ENCODE data around the gene MDH1B.
A peak's percentile ranks its signal among the peaks of the same experiment; 100 is the strongest.
"Not testable (repeated sequence)": the region's sequence is repeated elsewhere in the genome, so short reads cannot be mapped to it uniquely, and the experiment has no call there.

Gene MDH1B

DNA sequence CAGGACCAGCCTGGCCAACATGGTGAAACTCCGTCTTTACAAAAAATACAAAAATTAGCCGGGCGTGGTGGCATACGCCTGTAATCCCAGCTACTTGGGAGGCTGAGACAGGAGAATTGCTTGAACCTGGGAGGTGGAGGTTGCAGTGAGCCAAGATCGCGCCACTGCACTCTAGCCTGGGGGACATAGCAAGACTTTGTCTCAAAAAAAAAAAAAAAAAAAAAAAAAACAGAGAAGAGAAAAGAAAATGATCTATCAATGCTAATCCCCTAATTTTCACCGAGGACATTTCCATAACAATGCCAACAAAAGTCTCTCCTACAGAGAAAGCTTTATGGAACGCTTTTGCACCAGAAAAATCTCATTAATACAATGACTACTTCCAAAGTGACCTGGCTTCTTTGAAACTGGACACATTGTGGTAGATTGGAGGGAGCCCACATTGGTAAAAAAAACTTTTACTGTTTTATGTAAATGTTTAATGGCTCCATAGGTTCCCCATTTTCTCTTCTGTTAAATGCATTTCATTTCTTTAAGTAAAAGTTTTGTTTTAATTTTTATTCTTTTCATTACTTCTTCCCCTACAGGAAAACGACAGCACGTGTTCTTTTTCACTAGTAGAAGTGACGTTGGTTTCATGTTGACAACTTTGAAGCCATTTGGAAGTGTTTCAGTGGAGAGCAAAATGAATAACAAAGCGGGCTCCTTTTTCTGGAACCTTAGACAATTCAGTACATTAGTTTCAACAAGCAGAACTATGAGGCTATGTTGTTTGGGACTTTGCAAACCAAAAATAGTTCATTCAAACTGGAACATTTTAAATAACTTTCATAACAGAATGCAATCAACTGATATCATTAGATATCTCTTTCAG is 1.2 kb upstream of the MDH1B start:
- DNase-seq (ENCODE audit: low spot score) = no peak

DNA sequence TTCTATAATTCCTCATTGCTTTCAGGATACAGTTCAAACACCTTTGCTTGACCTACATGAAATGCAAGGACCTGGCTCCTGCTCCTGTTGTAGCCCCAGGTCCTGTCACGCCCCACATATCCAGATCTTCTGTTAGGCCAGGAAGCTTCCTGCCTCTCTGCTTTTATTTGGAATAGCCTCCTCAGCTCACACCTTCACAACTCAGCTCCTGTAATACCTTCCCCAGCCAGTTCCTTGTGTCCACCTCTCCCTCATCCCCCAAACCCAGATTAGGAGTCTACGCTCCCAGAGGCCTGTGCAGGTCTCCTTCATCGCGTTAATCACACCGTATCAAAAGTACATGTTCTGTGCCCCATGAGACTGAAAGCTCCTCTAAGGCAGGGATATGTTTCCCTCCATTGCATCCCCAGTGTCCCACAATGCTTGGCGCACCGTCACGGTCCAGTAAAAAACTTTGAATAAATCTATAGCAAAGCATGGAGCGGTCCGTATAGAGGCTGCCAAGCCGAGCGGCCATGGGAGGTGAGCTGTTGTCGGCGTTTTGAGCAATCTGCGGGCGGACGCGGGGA is 371 bp downstream of the MDH1B start:
- no peak for DNase-seq (ENCODE audit: low spot score)

DNA sequence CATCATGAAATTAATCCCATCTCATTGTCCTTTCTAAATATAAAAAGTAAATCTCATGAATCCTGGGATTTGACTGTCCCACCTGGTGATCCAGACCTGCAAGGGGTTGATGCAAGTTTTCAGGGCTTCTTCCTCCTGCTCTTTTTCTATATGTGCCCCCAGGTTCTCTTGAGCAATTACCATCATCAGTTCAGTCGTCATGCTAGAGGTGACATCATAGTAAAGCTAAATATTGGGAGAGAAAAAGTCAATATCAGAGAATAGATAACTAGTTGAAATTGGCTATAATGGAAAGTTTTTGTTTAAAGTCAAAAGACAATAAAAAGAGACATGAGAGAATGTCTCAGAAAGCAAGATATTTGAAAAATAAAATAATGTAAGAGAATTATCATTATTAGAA is 8.3 kb downstream of the MDH1B start:
- no peak for DNase-seq (ENCODE audit: low spot score)

DNA sequence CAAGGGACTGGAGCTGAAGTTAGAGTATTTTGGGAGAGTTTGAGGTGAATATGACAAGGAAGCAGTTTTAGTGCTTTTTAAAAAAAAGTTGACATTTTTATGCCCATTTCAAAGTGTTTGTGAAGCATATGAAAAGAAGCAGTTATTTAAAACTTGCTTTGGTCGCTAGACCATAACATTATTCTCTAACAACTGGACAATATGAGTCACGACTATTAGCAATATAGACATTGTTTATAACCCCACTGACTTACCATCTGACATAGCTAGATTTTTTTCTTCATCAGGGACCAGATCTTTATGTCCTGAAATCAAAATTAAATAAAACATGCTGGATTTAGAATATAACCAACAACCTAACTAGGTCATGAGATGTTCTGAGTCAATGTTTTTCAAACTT is 24.3 kb downstream of the MDH1B start:
- DNase-seq (ENCODE audit: low spot score) = no peak

DNA sequence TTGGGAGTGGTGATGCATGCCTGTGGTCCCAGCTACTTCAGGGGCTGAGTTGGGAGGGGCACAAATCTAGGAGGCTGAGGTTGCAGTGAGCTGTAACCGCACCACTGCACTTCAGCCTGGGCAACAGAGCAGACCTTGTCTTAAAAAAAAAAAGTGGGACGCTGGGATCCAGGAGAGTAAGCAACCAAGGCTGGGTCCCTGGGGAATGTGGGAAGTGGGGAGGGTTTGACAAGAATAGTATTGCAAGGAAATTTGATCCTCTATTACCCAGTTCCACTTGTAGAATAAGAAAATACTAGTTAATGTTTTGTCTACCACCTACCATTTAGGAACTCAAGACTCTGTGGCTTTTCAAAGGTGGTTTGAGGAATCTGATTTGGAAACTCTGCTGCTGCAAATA is 25.9 kb downstream of the MDH1B start:
- no peak for DNase-seq (ENCODE audit: low spot score)

DNA sequence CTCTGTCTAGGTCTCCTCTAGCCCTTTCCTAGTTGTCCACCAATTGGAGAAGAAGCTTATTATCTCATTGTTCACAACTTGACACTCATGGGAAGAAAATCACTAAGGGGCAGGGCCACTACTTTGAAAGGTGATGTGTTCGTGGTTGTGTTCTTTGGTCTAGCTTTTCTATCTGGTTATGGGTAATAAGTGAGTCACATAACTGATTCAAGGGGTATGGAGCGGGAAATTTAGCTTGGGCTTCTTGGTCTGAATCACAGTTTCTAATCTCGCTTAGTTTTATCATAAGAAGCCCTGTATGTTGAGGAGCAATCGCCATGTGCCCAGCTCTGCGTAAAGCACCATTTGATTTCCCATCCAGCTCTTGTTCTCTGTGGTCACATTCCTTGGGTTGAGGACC is 28.2 kb downstream of the MDH1B start:
- DNase-seq (ENCODE audit: low spot score) = no peak

DNA sequence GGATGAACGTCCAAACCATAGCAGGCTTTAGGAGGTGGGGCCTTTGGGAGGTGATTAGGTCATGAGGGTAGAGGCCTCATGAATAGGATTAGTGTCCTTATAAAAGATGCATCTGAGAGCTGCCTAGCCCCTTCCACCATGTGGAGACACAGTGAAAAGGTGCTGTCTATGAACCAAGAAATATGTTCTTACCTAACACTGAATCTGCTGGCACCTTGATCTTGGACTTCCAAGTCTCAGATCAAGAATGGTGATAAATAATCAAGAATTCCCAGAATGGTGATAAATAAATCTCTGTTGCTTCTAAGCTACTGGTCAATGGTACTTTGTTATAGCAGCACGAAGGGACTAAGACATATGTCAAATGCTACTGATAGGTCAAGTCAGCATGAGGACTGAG is 31.8 kb downstream of the MDH1B start:
- DNase-seq (ENCODE audit: low spot score) = no peak

DNA sequence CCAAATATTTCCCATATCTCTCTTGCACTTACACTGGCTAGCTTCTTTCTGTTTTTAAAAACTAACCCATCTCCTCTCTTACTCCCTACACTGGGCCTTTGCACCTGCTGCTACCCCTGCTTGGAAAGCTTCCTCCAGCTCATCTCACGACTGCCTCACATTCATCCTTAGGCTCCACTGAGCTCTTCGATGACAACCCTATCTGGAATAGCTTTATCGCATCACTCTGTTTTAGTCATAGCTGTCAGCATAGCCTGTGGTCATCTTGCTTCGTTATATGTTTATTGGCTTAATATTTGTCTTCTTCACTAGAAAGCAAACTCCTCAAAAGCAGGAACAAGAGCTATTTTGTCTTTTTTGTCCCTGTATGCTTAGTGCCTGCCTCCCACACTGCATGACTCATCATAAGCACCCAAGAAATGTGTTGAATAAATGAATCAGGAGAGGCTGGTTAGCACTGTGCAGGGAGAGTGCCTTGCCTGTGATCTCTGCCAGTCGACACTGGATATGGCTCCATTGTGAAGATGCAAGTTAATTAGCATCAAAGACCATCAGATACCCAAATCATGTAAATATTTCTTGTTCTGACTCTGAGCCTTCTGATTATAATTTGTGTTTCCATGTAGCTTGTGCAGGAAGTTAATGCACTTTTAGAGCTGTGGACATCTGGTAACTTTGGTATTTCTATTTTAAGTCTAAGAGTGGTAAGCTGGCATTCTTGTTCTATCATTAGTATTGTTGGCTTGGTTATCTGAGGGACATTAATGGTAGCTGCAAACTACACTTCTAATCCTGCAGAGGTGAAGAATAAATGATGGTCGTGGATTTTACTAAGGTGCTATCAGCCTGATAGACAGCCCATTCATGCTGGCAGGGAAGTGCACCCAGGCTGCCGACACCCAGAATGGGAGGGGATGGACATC is 36.6 kb downstream of the MDH1B start:
- no peak for DNase-seq (ENCODE audit: low spot score)

DNA sequence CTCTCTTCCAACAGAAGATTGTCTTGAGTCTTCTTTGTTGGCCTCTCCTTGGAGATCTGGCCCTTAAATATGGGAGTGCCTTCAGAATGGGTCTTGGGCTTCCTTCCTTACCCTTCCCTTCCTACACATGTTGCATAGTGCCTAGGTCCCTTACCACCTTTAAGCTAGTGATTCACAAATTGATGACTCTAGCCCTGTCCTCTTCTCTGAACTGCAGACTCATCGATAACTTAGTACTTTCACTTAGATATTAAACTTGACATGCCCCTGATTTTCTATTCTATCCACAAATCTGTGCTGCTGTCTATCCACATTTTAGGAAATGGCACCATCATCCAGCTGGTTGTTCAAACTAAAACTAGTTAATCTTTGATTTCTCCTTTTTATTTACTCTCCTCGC is 37.8 kb downstream of the MDH1B start:
- no peak for DNase-seq (ENCODE audit: low spot score)

DNA sequence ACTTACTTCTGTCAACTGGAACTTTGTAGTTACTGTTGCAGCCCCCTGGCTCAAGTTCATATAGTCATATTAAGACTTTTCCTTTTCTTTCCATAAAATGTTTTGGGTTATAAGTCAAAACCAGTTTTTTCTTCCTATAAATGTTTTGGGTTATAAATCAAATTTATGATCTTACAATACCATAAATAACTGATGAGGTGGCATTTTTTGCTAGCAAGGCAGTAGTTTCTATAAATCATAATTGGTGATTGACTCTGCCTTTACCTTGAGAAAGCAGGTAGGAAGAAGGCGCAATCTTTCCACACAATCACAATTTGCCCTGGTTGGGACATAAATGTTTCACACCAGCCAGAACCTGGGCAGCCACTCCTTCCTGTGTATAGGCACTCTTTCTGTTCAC is 41.8 kb downstream of the MDH1B start:
- no peak for DNase-seq (ENCODE audit: low spot score)

DNA sequence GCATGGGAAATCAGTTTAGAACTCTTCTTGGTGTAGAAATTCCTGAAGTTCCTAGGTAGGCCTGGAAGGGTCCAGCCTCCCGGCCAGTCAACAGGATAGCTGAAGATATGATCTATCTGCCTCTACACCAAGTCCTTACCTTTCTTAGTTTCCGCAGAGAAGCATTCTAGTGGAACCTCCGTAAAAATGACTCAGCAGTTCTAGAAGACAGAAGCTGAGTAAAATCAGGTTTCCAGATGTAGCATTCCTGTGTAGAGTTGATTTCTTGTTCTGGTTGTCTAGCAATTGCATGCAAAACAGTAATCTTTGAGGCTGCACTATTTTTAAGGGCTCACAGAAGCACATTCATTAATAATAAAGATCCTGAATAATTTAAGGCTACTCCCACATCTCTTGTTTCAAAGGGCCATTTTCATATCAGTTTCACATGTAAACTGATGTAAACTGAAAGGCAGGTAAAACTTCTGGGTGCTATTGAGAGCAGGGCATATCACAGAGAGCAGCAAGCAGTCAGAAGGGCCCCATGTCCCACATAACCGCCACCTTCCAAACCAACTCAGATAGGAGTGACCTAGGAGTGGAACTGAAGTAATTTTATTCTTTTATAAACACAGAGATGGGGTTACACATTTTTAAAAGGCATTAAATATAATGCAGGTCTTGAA is 43.7 kb downstream of the MDH1B start:
- no peak for DNase-seq (ENCODE audit: low spot score)

DNA sequence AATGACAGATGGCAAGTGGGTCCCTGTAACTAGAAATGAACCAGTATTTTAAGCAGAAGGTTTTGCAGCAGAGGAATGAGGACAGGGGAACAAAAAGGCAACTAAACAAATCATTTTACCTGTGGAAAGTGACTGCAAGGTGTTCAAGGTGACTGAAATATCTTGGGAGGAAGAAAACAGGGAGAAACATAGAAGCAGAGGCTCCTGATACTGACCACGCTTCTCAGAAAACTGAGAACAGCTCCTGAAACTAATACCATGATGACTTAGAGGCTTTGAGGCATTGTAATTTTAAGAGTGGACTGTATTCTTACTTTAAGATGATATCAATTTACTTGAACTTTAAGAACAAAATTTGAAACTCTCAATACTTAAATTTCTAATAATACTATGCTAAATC is 46.8 kb downstream of the MDH1B start, which contains the start of gene DYTN:
Gene DYTN, minus strand, starts transcription at position 101 of the 400 bp plus-strand sequence. CDS start 117 bp downstream, outside the sequence.
- DNase-seq (ENCODE audit: low spot score) = no peak

DNA sequence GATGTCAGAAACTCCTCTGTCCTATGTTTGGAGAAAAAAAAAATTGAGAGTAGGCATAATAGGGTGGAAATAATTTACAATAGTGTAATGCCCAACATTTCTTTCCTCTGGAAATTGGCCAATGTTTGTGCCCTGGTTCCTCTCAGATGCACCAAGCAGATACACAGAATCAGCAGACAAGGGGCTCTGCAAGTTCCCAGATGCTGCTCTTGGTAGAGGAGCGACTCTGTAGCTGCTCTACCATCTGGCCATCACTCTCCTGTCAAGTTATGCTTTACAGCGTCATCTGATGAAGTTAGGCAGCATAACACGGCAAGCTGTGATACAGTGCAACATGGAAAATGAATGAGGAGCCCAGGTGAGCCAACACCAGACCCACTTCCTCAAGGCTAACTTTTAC is 48.5 kb downstream of the MDH1B start:
- peak; percentile 40 for DNase-seq (ENCODE audit: low spot score)

DNA sequence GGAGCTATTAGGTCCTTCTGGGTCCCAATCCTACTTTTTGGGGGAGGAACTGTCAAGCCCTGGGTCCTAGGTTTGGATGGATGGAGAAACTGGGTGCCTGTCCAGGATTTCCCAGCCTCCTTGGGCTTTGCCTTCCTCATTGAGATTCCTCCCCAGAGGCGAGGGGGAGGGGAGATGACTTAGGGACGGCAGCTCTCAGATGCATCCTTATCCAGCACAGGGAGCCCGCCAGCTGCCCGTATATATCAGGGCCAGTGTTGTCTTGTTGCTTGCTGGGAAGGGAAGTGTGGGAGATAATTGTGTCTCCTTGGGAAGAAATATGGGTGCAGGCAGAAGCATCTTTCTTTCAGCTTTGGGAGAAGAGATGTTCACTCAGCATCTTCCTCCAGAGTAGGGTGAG is 49.9 kb downstream of the MDH1B start:
- DNase-seq (ENCODE audit: low spot score) = not testable (repeated sequence)

DNA sequence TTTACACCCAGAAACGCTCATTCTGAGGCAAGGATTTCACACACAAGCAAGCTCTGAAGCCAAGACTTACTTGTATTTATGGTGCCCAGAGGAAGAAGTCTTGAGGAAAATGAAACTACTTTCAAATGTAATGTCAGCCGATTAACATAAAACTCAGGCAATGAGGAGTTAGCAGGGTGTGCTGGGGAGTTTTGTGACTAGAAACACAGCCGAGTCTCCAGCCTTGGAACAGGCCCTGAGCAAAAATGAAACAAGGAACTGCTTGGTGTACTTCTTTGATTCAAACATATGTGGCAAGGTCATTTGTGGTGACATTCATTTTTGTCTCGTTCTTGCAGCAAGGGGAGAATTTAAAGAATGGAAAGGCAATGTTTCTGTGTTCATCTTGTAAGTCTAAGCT is 51.4 kb downstream of the MDH1B start:
- DNase-seq (ENCODE audit: low spot score) = no peak

DNA sequence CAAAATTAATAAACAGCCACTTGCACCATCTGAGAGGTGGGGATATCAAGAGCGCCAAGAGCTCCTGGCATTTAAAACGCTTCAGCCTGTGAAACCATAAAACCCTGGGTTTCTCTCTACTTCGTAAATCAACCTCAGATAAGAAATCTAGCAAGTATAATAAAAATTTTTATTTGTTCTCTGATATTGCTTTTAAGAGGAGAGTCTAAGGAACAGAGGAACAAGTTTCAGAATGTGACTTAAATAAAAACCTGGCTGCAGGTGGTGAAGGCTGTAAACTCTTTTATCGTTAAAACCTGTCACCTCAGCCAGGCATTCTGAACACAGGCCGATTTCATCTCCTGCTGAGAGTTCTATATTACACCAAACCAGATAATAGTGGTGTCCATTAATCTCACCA is 56.8 kb downstream of the MDH1B start:
- DNase-seq (ENCODE audit: low spot score) = no peak

DNA sequence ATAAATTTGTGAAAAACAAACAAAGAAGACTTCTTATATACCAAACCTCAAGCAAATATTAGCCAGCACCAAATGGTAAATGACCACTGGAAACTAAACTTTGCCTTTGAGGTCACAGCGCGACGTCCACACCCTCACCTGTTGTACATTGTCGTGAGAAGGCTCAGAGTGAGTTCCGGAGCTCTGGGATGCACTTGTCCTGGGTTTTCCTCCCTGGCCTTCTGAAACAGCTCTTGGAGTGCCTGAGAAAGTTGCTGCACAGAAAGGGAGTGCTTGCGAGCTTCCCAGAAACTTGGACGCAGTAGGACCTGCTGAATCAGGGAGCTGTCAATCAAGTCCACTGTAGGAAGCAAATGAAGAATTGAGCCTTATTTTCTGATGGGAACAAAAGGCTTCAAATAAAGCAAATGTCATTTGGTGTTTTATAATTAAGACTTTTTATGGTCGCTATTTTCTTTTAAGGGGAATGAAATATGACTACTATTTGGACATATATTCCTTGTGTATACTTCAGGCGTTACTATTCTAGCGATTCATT is 57.9 kb downstream of the MDH1B start:
- DNase-seq (ENCODE audit: low spot score) = no peak

DNA sequence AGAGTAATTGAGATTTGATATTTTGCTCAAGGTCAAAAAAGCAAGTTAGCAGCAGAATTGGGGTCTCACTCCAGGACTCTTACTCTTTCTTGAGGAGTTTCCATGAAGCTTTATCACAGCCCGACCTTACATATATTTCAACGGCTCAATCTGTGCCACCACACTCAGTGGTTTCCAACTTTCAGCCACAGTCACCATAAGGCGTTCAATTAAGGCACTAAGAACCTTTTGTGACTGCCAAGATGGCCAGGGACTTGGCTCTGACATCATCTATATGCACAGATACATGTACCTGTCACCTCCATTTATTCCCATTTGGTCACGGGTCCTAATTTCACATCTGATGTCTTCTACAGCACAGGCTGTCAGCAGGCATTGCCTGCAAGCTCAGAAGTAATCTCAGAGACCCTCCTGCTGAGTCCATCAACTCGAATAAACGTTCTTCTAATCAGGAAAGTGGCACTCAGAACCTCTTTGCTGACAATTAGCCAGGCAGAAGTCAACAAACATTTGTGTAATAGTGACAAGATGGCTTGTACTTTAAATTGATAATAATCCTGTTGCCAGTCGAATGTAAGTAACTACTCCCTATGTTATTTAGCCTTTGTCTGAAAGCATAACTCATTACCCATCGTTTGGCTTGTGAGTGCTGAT is 63.0 kb downstream of the MDH1B start:
- no peak for DNase-seq (ENCODE audit: low spot score)

DNA sequence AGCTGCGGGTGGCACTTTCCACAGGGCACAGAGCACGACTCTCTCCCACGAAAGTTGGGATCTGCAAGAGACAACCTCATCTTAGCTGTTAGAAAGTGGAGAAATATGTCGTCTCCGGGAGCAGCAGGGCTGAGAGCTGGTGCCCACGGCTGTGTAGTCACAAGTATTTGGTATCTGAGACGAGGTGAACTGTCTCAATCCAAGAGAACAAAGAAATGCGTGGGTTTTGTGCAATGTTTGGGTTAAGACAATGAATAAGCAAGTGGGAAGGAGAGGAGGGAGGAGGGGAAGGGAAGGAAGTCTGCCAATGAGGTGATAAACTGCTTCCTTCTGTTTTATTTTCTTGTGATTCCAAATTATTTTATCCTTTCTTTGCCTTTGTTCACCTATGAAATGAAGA is 65.0 kb downstream of the MDH1B start:
- no peak for DNase-seq (ENCODE audit: low spot score)

DNA sequence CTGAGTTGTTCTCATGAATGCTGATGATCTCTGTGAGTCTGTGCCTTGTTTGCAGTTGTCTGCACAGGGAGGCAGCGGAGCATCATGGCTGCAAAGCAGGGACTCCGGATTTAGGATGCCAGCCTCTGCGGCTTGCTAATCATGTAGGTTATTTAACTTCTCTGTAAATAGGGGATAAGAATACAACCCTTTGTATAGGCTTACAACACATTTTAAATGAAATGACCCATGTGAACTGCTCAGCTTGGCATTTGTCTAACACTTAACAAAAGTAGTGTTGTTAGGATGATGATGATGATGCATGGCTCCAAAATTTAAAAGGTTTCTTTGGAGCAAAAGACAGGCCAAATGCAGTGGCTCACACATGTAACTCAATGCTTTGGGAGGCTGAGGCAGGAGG is 66.3 kb downstream of the MDH1B start:
- DNase-seq (ENCODE audit: low spot score) = no peak

DNA sequence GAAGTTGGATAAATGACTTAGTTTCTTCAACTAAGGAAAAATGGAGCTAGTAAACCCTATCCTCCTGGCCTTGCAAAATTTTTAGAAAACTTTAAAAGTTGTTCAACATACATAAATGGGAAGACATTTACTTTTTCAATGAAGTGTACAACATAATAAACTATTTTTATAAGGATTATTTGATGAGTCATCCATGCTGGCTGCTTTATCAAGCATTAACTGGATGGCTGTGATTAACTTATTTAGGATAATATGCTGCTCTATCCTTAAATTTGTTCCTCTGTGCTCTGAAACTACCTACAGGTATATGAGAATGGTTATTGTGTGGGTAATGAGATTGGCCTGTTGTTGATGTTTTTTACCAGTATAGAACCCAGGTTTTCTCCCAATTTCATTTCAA is 68.2 kb downstream of the MDH1B start:
- no peak for DNase-seq (ENCODE audit: low spot score)

All from SK-N-DZ (cell line).